ENCODE measurements around the gene SCARF2. TPM values are rescaled to one million over a fixed set of nuclear protein-coding genes. Genes with fewer than 3 reads are reported as not detected.
"Not testable (repeated sequence)": the region's sequence is repeated elsewhere in the genome, so short reads cannot be mapped to it uniquely, and the experiment has no call there.

The SCARF2 gene, protein sequence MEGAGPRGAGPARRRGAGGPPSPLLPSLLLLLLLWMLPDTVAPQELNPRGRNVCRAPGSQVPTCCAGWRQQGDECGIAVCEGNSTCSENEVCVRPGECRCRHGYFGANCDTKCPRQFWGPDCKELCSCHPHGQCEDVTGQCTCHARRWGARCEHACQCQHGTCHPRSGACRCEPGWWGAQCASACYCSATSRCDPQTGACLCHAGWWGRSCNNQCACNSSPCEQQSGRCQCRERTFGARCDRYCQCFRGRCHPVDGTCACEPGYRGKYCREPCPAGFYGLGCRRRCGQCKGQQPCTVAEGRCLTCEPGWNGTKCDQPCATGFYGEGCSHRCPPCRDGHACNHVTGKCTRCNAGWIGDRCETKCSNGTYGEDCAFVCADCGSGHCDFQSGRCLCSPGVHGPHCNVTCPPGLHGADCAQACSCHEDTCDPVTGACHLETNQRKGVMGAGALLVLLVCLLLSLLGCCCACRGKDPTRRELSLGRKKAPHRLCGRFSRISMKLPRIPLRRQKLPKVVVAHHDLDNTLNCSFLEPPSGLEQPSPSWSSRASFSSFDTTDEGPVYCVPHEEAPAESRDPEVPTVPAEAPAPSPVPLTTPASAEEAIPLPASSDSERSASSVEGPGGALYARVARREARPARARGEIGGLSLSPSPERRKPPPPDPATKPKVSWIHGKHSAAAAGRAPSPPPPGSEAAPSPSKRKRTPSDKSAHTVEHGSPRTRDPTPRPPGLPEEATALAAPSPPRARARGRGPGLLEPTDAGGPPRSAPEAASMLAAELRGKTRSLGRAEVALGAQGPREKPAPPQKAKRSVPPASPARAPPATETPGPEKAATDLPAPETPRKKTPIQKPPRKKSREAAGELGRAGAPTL
- 10 to 100 TPM in 1 of 4 donors, 1 to 10 TPM in 3; 2.8 to 11.3 (median 5.8) TPM for total RNA-seq

DNA sequence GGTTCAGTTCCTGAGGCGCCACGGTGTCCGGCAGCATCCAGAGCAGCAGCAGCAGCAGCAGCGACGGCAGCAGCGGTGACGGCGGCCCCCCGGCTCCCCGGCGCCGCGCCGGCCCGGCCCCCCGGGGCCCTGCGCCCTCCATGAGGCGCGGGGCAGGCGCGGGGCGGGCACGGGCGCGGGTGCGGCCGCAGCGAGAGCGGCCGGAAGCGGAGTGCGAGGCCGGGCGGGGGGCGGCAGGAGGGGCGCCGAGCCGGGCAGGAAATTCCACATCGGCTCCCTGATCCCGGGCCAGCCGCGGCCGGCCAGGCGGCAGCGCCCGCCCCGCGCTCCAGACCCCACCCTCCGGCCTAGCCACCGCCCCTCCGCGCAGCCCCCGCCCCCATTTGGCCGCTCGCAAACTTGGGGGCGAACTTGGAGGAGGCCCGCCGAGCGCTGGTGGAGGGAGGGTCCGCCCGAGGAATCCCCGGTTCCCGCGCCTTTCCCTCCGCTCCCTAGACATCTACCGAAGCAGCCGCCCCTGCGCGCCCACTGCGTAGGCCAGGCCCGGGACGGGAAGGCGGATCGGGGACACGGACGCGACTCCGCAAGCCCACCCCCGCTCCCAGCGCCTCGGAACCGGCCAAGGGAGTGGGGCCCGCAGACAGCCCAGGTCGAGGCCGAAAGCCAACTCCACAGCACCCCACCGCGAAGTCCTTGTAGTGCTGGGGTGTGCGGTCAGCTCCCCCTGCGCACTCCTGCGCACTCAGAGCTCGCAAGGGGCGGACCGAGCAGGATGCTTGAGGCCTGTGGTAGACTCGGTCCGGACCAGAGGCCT lies at the start of gene SCARF2:
Gene SCARF2, minus strand, starts transcription at position 213 of the 814 bp plus-strand sequence. Its CDS starts 71 bp downstream, at position 142.
- peak in 1 of 2 donors; percentile 74 for DNase-seq (ENCODE audit: low spot score in 2 of 2)
- H3K4me3 ChIP-seq: peak within 1 kb of the TSS; percentile 59
- H3K27ac ChIP-seq: peak within 1 kb of the TSS; percentile 72
- peaks cover 37% of the 10 kb centered on the region for H3K27me3 ChIP-seq
- H3K36me3 ChIP-seq: peaks cover 11% of the 10 kb centered on the region
- peaks cover 36% of the 10 kb centered on the region for H3K4me1 ChIP-seq
- no peaks in the 10 kb centered on the region for H3K9me3 ChIP-seq
- TF ChIP-seq POLR2A (IDR thresholded peaks at IDR 0.05): no peak
- TF ChIP-seq, protein P1, sequence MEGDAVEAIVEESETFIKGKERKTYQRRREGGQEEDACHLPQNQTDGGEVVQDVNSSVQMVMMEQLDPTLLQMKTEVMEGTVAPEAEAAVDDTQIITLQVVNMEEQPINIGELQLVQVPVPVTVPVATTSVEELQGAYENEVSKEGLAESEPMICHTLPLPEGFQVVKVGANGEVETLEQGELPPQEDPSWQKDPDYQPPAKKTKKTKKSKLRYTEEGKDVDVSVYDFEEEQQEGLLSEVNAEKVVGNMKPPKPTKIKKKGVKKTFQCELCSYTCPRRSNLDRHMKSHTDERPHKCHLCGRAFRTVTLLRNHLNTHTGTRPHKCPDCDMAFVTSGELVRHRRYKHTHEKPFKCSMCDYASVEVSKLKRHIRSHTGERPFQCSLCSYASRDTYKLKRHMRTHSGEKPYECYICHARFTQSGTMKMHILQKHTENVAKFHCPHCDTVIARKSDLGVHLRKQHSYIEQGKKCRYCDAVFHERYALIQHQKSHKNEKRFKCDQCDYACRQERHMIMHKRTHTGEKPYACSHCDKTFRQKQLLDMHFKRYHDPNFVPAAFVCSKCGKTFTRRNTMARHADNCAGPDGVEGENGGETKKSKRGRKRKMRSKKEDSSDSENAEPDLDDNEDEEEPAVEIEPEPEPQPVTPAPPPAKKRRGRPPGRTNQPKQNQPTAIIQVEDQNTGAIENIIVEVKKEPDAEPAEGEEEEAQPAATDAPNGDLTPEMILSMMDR (IDR thresholded peaks at IDR 0.05): no peak
- WGBS: 10% methylated on average over 19 of the region's 95 CpGs

- Histone ChIP-seq H3K9me3 (no peaks in the 10 kb centered on the region), H3K36me3 (peaks cover 15% of the 10 kb centered on the region), H3K4me3 (no peak overlapping the region), H3K4me1 (no peaks in the 10 kb centered on the region), H3K27ac (no peak overlapping the region), H3K27me3 (no peaks in the 10 kb centered on the region)
- TF ChIP-seq, protein P1 (IDR thresholded peaks at IDR 0.05): no peak
- TF ChIP-seq POLR2A (IDR thresholded peaks at IDR 0.05) (no peak), POLR2AphosphoS5 (IDR thresholded peaks at IDR 0.05) (no peak), EP300 (IDR thresholded peaks at IDR 0.05) (no peak)
- DNase-seq (ENCODE audit: low spot score in 2 of 2): no peak
- 95% methylated on average over 2 of the region's 2 CpGs for WGBS
Measured at GRCh38 chr22:20486229-20486628, 48.6 kb upstream of the SCARF2 start.

- no peak overlapping the region for H3K27ac ChIP-seq
- DNase-seq (ENCODE audit: low spot score in 2 of 2): no peak
- H3K27me3 ChIP-seq: no peaks in the 10 kb centered on the region
- no peaks in the 10 kb centered on the region for H3K4me1 ChIP-seq
- H3K4me3 ChIP-seq: no peak overlapping the region
- H3K36me3 ChIP-seq: peaks cover 15% of the 10 kb centered on the region
- no peaks in the 10 kb centered on the region for H3K9me3 ChIP-seq
- WGBS: 93% methylated on average over 4 of the region's 4 CpGs
- TF ChIP-seq EP300 (IDR thresholded peaks at IDR 0.05) (no peak), POLR2AphosphoS5 (IDR thresholded peaks at IDR 0.05) (no peak), POLR2A (IDR thresholded peaks at IDR 0.05) (no peak)
- TF ChIP-seq, protein P1 (IDR thresholded peaks at IDR 0.05): no peak
Measured at GRCh38 chr22:20484948-20485683, 47.5 kb upstream of the SCARF2 start.

DNA sequence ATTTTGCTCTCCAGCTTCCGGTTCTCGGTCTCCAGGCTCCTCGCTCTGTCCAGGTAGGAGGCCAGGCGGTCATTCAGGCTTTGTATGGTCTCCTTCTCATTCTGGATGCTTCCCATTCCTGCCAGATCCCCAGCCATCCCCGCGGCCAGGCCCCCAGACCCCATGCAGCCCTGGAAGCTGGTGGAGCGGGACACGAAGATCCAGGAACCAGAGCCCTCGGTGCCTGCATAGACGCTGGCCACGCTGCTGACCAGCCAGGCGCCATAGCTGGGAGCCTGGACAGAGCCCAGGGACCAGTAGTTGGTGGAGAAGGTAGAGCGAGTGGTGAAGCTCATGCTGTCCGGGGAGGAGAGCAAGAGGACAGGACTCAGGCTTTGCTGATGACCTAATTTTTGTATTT lies 46.1 kb upstream of the SCARF2 start:
- Histone ChIP-seq H3K27ac (no peak overlapping the region), H3K9me3 (no peaks in the 10 kb centered on the region), H3K4me1 (no peaks in the 10 kb centered on the region), H3K27me3 (no peaks in the 10 kb centered on the region), H3K4me3 (no peak overlapping the region), H3K36me3 (peaks cover 12% of the 10 kb centered on the region)
- DNase-seq (ENCODE audit: low spot score in 2 of 2): no peak
- TF ChIP-seq EP300 (IDR thresholded peaks at IDR 0.05): no peak
- no peak for TF ChIP-seq POLR2AphosphoS5 (IDR thresholded peaks at IDR 0.05)
- TF ChIP-seq POLR2A (IDR thresholded peaks at IDR 0.05): no peak
- TF ChIP-seq, protein P1 (IDR thresholded peaks at IDR 0.05): no peak
- WGBS: 94% methylated on average over 13 of the region's 14 CpGs

DNA sequence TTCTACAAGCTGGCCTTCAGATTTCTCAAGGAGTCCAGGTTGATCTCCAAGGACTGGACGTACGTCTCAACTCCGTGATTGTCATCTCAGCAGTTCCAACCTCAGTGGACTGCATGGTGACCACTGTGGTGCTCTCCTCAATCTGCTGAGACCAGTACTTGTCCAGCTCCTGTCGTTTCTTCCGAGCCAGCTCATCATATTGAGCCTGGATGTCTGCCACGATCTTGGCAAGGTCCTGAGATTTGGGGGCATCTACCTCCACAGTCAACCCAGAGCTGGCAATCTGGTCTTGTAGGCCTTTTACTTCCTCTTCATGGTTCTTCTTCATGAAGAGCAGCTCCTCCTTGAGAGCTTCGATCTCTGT lies 45.5 kb upstream of the SCARF2 start:
- H3K27ac ChIP-seq; H3K36me3 ChIP-seq; H3K4me1 ChIP-seq; DNase-seq (ENCODE audit: low spot score in 2 of 2); H3K9me3 ChIP-seq; H3K27me3 ChIP-seq; H3K4me3 ChIP-seq: not testable (repeated sequence)
- 96% methylated on average over 7 of the region's 7 CpGs for WGBS

Data from suprapubic skin (tissue), 4 donors.